ENCODE results near the gene FAM89A. TPM values are rescaled to one million over a fixed set of nuclear protein-coding genes. Genes with fewer than 3 reads are reported as not detected.

The FAM89A gene
- polyA plus RNA-seq, 1 donor (not counting 4 experiments of a cell fraction or from before 2014, with no cell fraction given), result 32.3 TPM

DNA sequence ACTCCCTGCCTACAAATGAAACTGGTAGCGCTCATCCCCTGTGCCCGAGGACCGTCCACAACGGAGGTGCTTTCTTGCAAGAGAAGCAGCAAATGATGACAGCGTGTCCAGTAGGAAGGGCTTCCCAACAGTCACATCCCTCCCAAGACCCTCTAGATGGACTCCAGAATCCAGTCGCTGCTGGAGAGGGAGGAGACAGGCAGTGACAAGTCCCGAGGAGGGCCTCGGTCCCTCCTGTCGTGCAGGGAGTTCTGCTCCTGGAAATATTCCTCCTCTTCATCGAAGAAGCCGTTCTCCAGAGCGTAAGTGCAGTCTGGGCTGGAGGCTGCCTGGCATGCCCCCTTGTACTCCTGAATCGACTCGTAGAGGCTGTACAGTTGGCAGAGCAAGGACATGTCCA lies 20.3 kb downstream of the FAM89A start:
- dilution Hi-C loops (cut with MboI; ENCODE audit: extremely low pct_ligation_motif_present, low sequenced_read_pairs), result no loop called here
- Histone ChIP-seq H2AFZ (ENCODE audit: control insufficient read depth, low read length) (no peak overlapping the region), H3K36me3 (ENCODE audit: control insufficient read depth in 2 of 2, extremely low read depth in 1 of 2, insufficient read depth in 2 of 2, low read length in 2 of 2) (no peaks in the 10 kb centered on the region), H3K27me3 (ENCODE audit: control insufficient read depth, extremely low read depth, insufficient read depth, low read length) (no peaks in the 10 kb centered on the region), H3K4me1 (ENCODE audit: control insufficient read depth, extremely low read depth, insufficient read depth, low read length) (peaks cover 39% of the 10 kb centered on the region), H3K9ac (ENCODE audit: control insufficient read depth, extremely low read depth, insufficient read depth, low read length) (no peak overlapping the region), H3K9me1 (ENCODE audit: control insufficient read depth, extremely low read depth, insufficient read depth, low read length) (no peaks in the 10 kb centered on the region), H4K20me1 (ENCODE audit: control insufficient read depth, extremely low read depth, insufficient read depth, low read length) (no peaks in the 10 kb centered on the region), H3K4me3 (ENCODE audit: control insufficient read depth in 2 of 3, extremely low read depth in 1 of 3, insufficient read depth in 2 of 3, low read depth in 1 of 3, low read length in 3 of 3) (peak overlapping the region in 1 of 3 experiments; percentile 6), H3K9me3 (ENCODE audit: control insufficient read depth, low read depth, low read length) (no peaks in the 10 kb centered on the region), H3K27ac (ENCODE audit: control insufficient read depth, insufficient read depth, low read length) (peak overlapping the region; percentile 53), H3K4me2 (ENCODE audit: control insufficient read depth, extremely low read depth, insufficient read depth, low read depth, low read length) (peak overlapping the region; percentile 66), H3K79me2 (ENCODE audit: control insufficient read depth, insufficient read depth, low read length) (no peaks in the 10 kb centered on the region)
- FAIRE-seq, result no peak
- no peak for DNase-seq (ENCODE audit: low read depth, low spot score)
- TF ChIP-seq, protein P1, sequence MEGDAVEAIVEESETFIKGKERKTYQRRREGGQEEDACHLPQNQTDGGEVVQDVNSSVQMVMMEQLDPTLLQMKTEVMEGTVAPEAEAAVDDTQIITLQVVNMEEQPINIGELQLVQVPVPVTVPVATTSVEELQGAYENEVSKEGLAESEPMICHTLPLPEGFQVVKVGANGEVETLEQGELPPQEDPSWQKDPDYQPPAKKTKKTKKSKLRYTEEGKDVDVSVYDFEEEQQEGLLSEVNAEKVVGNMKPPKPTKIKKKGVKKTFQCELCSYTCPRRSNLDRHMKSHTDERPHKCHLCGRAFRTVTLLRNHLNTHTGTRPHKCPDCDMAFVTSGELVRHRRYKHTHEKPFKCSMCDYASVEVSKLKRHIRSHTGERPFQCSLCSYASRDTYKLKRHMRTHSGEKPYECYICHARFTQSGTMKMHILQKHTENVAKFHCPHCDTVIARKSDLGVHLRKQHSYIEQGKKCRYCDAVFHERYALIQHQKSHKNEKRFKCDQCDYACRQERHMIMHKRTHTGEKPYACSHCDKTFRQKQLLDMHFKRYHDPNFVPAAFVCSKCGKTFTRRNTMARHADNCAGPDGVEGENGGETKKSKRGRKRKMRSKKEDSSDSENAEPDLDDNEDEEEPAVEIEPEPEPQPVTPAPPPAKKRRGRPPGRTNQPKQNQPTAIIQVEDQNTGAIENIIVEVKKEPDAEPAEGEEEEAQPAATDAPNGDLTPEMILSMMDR (optimal IDR thresholded peaks at IDR 0.05 in 1 of 3, IDR thresholded peaks at IDR 0.05 in 1 of 3, conservative IDR thresholded peaks at IDR 0.05 in 1 of 3; ENCODE audit: extremely low read depth in 1 of 3, insufficient read depth in 2 of 3, low read length in 3 of 3), result no peak
- TF ChIP-seq EZH2 (IDR thresholded peaks at IDR 0.05; ENCODE audit: low read length), result no peak

DNA sequence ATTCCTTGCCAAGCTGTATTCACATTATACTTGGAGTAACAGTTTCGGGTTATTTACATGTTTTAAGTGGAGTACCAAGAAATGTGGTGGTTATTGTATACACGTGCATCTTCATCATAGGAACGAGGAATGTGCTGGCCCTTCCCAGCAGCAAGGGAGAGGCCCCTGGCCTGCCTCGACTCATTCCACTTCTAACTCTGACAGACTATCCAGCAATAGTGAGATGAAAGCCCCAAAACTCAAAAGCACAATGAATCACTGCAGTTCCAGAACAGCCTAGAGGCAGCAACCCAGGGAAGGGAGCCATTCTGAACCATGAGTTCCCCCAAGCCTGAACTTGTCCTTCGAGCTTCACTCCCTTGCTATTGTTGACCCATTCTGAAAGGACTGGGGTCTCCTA lies 23.1 kb downstream of the FAM89A start:
- no peak for TF ChIP-seq EZH2 (IDR thresholded peaks at IDR 0.05; ENCODE audit: low read length)
- TF ChIP-seq, protein P1 (optimal IDR thresholded peaks at IDR 0.05 in 1 of 3, IDR thresholded peaks at IDR 0.05 in 1 of 3, conservative IDR thresholded peaks at IDR 0.05 in 1 of 3; ENCODE audit: extremely low read depth in 1 of 3, insufficient read depth in 2 of 3, low read length in 3 of 3), result no peak
- no peaks in the 10 kb centered on the region for H3K9me3 ChIP-seq (ENCODE audit: control insufficient read depth, low read depth, low read length)
- no peaks in the 10 kb centered on the region for H3K36me3 ChIP-seq (ENCODE audit: control insufficient read depth in 2 of 2, extremely low read depth in 1 of 2, insufficient read depth in 2 of 2, low read length in 2 of 2)
- H3K27ac ChIP-seq (ENCODE audit: control insufficient read depth, insufficient read depth, low read length), result peak overlapping the region; percentile 95
- peak overlapping the region; percentile 63 for H3K9ac ChIP-seq (ENCODE audit: control insufficient read depth, extremely low read depth, insufficient read depth, low read length)
- dilution Hi-C loops (cut with MboI; ENCODE audit: extremely low pct_ligation_motif_present, low sequenced_read_pairs), result no loop called here
- H3K27me3 ChIP-seq (ENCODE audit: control insufficient read depth, extremely low read depth, insufficient read depth, low read length), result no peaks in the 10 kb centered on the region
- DNase-seq (ENCODE audit: low read depth, low spot score) (peak; percentile 82), FAIRE-seq (peak; percentile 96)
- no peaks in the 10 kb centered on the region for H4K20me1 ChIP-seq (ENCODE audit: control insufficient read depth, extremely low read depth, insufficient read depth, low read length)
- no peaks in the 10 kb centered on the region for H3K9me1 ChIP-seq (ENCODE audit: control insufficient read depth, extremely low read depth, insufficient read depth, low read length)
- peak overlapping the region; percentile 34 for H2AFZ ChIP-seq (ENCODE audit: control insufficient read depth, low read length)
- H3K79me2 ChIP-seq (ENCODE audit: control insufficient read depth, insufficient read depth, low read length), result no peaks in the 10 kb centered on the region
- peaks cover 53% of the 10 kb centered on the region for H3K4me1 ChIP-seq (ENCODE audit: control insufficient read depth, extremely low read depth, insufficient read depth, low read length)
- peak overlapping the region; percentile 80 for H3K4me2 ChIP-seq (ENCODE audit: control insufficient read depth, extremely low read depth, insufficient read depth, low read depth, low read length)
- H3K4me3 ChIP-seq (ENCODE audit: control insufficient read depth in 2 of 3, extremely low read depth in 1 of 3, insufficient read depth in 2 of 3, low read depth in 1 of 3, low read length in 3 of 3), result peak overlapping the region in 1 of 3 experiments; percentile 19

All from keratinocyte (primary cell).